ENCODE measurements around the gene ITGA4.

DNA sequence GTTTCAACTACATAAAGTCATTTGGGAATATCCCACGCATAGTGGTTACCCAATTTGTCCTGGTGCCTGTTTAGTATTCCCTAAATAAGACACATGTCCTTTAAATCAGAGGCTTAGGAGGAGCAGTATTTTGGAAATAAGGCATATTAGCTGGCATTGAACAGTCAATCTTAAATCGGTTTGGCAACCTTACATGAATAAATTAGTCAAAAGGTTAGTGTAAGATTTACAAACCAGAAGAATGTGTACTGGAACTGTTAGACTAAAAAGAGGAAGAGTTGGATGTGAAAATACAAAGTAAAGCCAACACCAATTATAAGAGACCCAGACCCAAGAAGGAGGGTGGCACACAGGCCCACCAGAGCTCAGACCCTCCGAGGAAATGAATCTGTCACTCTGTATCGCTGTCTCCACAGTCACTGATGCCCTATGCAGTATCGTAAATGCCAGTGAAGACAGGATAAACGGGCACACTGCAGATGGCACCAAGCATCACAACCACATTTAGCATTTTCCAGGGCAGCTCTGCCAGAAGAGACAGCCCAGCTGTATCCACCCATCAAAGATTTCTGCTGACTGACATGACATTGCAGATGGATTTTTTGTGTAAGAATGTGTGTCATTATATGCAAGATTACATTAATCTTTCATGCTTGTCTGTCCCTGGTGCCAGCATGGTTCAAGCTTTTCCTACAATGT lies 109.3 kb downstream of the ITGA4 start:
- TF ChIP-seq, protein P1, sequence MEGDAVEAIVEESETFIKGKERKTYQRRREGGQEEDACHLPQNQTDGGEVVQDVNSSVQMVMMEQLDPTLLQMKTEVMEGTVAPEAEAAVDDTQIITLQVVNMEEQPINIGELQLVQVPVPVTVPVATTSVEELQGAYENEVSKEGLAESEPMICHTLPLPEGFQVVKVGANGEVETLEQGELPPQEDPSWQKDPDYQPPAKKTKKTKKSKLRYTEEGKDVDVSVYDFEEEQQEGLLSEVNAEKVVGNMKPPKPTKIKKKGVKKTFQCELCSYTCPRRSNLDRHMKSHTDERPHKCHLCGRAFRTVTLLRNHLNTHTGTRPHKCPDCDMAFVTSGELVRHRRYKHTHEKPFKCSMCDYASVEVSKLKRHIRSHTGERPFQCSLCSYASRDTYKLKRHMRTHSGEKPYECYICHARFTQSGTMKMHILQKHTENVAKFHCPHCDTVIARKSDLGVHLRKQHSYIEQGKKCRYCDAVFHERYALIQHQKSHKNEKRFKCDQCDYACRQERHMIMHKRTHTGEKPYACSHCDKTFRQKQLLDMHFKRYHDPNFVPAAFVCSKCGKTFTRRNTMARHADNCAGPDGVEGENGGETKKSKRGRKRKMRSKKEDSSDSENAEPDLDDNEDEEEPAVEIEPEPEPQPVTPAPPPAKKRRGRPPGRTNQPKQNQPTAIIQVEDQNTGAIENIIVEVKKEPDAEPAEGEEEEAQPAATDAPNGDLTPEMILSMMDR (IDR thresholded peaks at IDR 0.05): no peak
- no peak for TF ChIP-seq POLR2A (IDR thresholded peaks at IDR 0.05)
